D721Med (cell line): ENCODE results near the gene RPS21.

Experiments used
- DNase-seq: peaks from one replicate; pipeline ENCODE4 v3.0.0; 2011; ENCODE audit warnings: low spot score; ENCODE audit not compliant: insufficient read length
- FAIRE-seq: peaks from 2 replicates; lab custom pipeline; 2011; peaks lifted over from hg19 to GRCh38; lab: Jason Lieb, UNC
- CTCF ChIP-seq: IDR thresholded peaks from 2 replicates; pipeline ENCODE4 v1.5.1; 2012; ENCODE audit warnings: mild to moderate bottlenecking, control low read depth; ENCODE audit not compliant: insufficient read depth; ENCODE audit errors: missing control alignments

RPS21 gene

GRCh38 chr20:62386383-62387218 lies at the start of gene RPS21:
RPS21 (plus strand) TSS chr20:62387103; CDS start chr20:62387339, 236 bp downstream.
- no peak for FAIRE-seq
- DNase-seq = peak; percentile 89

GRCh38 chr20:62337558-62338293 lies 49.2 kb upstream of the RPS21 start:
- DNase-seq = no peak
- TF ChIP-seq CTCF = no peak
- FAIRE-seq = no peak

More at GRCh38 chr20:62386383-62387218, at the start of gene RPS21:
- TF ChIP-seq CTCF = no peak

- no peak for TF ChIP-seq CTCF
- FAIRE-seq (no peak), DNase-seq (no peak)
These were observed 48.6 kb upstream of the RPS21 start for GRCh38 chr20:62338294-62338620.

GRCh38 chr20:62339647-62340062 lies 47.2 kb upstream of the RPS21 start:
- no peak for TF ChIP-seq CTCF
- DNase-seq (no peak), FAIRE-seq (no peak)

GRCh38 chr20:62342910-62343309 lies 44.0 kb upstream of the RPS21 start:
- TF ChIP-seq CTCF = no peak
- DNase-seq (no peak), FAIRE-seq (no peak)

- FAIRE-seq (no peak), DNase-seq (no peak)
- TF ChIP-seq CTCF = no peak
These were observed 42.8 kb upstream of the RPS21 start for GRCh38 chr20:62344092-62344491.
